ENCODE results near the gene TERT.

Gene TERT

GRCh38 chr5:1318659-1319251, 23.9 kb upstream of the TERT start:
- no peak for DNase-seq (ENCODE audit: low spot score)

GRCh38 chr5:1317921-1318565, 23.2 kb upstream of the TERT start:
- DNase-seq (ENCODE audit: low spot score) = no peak

GRCh38 chr5:1316588-1317340, 21.9 kb upstream of the TERT start:
- DNase-seq (ENCODE audit: low spot score) = no peak

- no peak for DNase-seq (ENCODE audit: low spot score)
These were observed 21.1 kb upstream of the TERT start for GRCh38 chr5:1315709-1316587.

DNA sequence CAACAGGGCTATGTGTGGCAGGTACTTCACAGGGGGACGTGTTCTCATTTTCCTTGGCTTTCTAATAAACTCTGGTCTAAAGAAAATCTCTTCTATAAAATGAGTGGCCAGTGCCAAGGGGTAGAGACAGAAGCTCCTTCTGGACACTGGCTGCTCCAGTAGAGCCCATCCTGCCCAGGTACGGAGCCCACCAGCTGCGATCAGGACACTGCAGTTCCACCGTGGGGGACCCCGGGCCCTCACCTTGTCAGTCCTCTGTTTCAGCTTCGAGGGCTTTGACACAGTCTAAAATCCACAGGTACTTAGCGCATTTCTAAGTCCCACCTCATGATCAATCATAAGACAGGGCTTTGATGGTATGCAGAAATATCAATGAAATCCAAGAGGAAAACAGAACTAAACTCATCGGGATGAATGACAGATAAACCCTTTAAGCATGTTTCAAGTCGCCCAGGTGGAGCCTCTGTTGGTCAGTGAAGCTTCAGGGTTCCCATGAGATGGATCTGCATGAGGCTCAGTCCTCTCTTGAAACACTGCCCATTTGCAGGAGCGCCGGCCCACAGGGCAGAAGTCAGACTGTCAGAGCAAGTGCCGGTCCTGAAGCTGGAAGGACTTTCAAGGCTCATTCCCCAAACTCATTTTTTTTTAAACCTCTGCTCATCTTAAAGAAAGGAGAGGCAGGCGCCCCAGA, 20.3 kb upstream of the TERT start:
- no peak for DNase-seq (ENCODE audit: low spot score)

- DNase-seq (ENCODE audit: low spot score) = no peak
These were observed 19.7 kb upstream of the TERT start for GRCh38 chr5:1314564-1314982.

GRCh38 chr5:1312993-1313833, 18.3 kb upstream of the TERT start:
- no peak for DNase-seq (ENCODE audit: low spot score)

DNA sequence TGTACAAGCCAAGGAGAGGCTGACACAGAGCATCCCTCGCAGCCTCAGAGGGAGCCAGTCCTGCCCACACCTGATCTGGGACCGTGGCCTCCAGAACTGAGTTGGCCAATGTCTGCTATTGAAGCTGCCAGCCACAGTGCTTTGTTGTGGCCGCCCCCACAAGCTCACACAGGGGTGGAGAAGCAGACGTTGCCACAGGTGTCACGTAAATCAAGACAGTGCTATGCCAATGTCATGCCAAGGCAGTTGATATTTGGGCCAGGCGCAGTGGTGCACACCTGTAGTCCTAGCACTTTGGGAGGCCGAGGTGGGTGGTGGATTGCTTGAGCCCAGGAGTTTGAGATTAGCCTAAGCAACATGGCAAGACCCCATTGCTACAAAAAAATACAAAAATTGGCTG, 17.3 kb upstream of the TERT start:
- DNase-seq (ENCODE audit: low spot score) = no peak

DNA sequence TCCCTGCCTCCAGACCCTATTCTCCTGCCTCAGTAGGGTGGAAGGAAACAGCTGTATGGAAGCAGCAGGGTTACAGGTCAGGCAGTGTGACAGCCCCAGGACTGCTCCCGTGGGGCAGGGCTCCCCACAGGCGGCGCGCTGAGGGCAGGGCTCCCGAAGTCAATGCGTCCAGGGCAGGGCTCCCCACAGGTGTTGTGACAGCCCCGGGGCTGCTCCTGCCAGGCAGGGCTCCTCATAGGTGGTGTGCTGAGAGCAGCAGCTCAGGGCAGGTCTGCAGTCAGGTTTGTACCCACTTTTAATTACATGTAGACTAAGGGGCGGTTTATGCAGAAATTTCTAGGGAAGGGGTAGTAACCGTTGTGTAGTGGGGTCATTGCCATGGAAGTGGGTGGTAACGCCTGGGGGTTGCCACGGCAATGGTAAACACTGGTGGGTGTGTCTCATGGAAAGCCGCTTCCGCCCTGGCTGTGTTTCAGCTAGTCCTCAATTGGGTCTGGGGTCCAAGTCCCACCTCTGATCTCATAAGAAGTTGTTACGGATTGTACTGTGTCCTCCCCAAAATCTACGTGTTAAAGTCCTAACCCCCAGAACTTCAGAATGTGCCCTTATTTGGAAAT, 16.7 kb upstream of the TERT start:
- DNase-seq (ENCODE audit: low spot score) = no peak

DNA sequence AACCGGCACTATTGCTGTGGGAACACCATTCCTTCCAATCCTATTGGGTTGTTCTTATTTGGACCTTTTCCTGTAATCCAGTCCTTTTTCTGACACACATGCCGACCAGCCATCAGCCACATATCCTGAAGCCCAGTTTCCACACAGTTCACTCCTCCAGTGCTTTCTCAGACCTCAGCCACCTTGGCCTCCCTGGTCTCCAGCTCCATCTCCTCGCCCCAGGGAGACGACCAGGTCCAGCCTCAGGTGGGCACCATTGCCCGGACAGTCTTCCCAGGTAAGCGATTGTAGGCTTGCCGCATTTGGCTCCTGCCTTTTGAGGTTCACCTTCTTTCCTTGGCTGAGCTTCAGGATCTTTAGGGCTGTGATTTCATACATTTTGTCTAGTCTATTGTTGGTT, 15.2 kb upstream of the TERT start:
- no peak for DNase-seq (ENCODE audit: low spot score)

GRCh38 chr5:1304033-1304432, 9.2 kb upstream of the TERT start:
- no peak for DNase-seq (ENCODE audit: low spot score)

DNA sequence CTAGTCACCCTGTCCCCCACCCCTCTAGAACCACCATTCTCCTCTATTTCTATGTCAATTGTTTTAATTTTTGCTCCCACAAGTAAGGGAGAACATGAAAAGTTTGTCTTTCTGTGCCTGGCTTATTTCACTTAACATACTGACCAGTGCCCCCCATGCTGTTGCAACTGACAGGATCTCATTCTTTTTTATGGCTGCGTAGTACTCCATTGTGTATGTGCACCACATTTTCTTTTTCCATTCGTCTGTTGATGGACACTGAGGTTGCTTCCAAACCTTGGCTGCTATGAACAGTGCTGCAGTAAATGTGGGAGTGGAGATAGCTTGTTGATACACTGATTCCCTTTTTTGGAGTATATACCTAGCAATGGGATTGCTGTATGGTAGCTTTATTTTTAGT, 7.4 kb upstream of the TERT start:
- DNase-seq (ENCODE audit: low spot score) = no peak

GRCh38 chr5:1300581-1301083, 5.8 kb upstream of the TERT start:
- no peak for DNase-seq (ENCODE audit: low spot score)

GRCh38 chr5:1299961-1300360, 5.1 kb upstream of the TERT start:
- no peak for DNase-seq (ENCODE audit: low spot score)

GRCh38 chr5:1299511-1299850, 4.6 kb upstream of the TERT start:
- DNase-seq (ENCODE audit: low spot score) = no peak

GRCh38 chr5:1298723-1299510, 4.0 kb upstream of the TERT start:
- no peak for DNase-seq (ENCODE audit: low spot score)

DNA sequence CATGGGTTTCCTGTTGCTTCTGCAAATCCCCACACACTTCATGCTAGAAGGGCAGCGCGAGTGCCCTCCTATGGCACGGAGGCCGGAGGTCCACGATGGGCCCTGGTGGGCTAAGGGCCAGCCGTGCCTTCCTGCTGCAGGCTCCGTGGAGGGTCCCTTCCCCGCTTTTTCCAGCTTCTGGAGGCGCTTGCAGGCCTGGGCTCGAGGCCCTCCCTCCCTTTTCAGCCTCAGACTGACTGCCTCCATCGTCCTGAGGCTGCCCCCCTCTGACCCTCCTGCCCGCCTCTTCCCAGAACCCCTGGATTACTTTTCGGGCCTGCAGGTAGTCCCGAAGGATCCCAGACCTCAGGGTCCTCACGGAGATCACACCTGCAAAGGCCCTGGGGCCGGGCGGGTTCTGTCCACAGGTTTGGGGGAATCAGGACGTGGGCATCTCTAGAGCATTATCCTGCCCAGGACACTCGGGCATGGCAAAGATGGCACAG, 3.2 kb upstream of the TERT start:
- DNase-seq (ENCODE audit: low spot score) = no peak

DNA sequence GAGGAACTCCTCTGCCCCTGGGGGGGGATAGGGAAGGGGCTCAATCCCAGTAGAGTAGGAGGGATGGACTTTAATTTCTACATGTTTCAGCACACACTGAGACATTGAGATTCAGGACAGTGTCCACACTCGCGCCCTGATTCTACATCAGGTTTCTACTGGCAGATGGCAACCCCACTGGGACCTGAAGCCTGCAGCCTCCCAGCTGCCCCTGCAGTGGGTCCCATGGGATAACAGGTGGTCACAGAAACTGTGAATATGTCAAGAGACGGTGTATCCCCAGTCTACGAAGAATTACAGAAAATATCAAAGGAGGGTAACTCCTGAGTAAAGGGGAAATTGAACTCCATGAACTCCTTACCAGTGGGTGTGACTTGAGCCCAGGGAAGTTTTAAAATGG, 2.4 kb upstream of the TERT start:
- no peak for DNase-seq (ENCODE audit: low spot score)

DNA sequence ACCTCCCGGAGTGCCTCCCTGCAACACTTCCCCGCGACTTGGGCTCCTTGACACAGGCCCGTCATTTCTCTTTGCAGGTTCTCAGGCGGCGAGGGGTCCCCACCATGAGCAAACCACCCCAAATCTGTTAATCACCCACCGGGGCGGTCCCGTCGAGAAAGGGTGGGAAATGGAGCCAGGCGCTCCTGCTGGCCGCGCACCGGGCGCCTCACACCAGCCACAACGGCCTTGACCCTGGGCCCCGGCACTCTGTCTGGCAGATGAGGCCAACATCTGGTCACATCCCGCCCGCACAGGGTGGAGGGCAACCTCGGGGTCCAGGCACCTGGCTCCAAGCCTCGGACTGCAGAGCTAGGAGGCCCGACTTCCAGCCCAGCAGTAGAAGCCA, 776 bp upstream of the TERT start:
- DNase-seq (ENCODE audit: low spot score) = no peak

All from hepatic stellate cell (primary cell).